ENCODE measurements around the gene TAOK3. TPM values are rescaled to one million over a fixed set of nuclear protein-coding genes. Genes with fewer than 3 reads are reported as not detected.
A peak's percentile ranks its signal among the peaks of the same experiment; 100 is the strongest.

The TAOK3 gene
- total and polyA plus RNA-seq, 9 of the 15 experiments (the other 6 are each of a cell fraction or from before 2014, with no cell fraction given) = 24.3 to 83.5 (median 47.1) TPM

GRCh38 chr12:118371321-118372282 lies 1.1 kb downstream of the TAOK3 start (continued):
- TF ChIP-seq DLX4 (CRISPR knock-in tag; IDR thresholded peaks at IDR 0.05) (no peak), PHB2 (IDR thresholded peaks at IDR 0.05; ENCODE audit: low read depth) (no peak), ZNF232 (CRISPR knock-in tag; IDR thresholded peaks at IDR 0.05) (no peak), PCBP2 (IDR thresholded peaks at IDR 0.05; ENCODE audit: low read depth, low read length, poor library complexity, severe bottlenecking) (no peak), PCBP1 (IDR thresholded peaks at IDR 0.05; ENCODE audit: low read depth, low read length, poor library complexity, severe bottlenecking) (no peak), HMBOX1 (IDR thresholded peaks at IDR 0.05) (no peak), ZNF740 (CRISPR knock-in tag; IDR thresholded peaks at IDR 0.05) (peak; percentile 53), ZNF740 (tag; IDR thresholded peaks at IDR 0.05) (no peak), HNRNPK (IDR thresholded peaks at IDR 0.05; ENCODE audit: low read depth, low read length, poor library complexity, severe bottlenecking) (no peak), POLR2G (IDR thresholded peaks at IDR 0.05; ENCODE audit: low read depth, low read length) (peak; percentile 36; the same call in 1 of the 2 replicates), HMGN3 (IDR thresholded peaks at IDR 0.05; ENCODE audit: borderline replicate concordance, extremely low read depth, insufficient read length, low read depth, low read length) (peak; percentile 38), SMARCA4 (IDR thresholded peaks at IDR 0.05) (no peak), TRIM25 (IDR thresholded peaks at IDR 0.05; ENCODE audit: borderline replicate concordance) (no peak), NFIX (CRISPR knock-in tag; IDR thresholded peaks at IDR 0.05; ENCODE audit: low read depth) (no peak), PHF8 (IDR thresholded peaks at IDR 0.05; ENCODE audit: borderline replicate concordance, low read length) (no peak), CTCFL (IDR thresholded peaks at IDR 0.05; ENCODE audit: borderline replicate concordance, insufficient read depth, low read depth, low read length, poor library complexity, severe bottlenecking) (no peak), ZNF583 (CRISPR knock-in tag; IDR thresholded peaks at IDR 0.05) (no peak)

Measured in K562 (cell line).